Loucy (cell line): ENCODE results near the gene EDARADD.

Source experiments
- H2AFZ ChIP-seq: fragments of 200-600 bp; sonication (generic); 2 replicates; pipeline ENCODE4 v1.6.0; 2016; ENCODE audit warnings: antibody characterized with exemption, mild to moderate bottlenecking, low read length, moderate library complexity
- H3F3A ChIP-seq: fragments of 200-600 bp; 2 replicates; pipeline ENCODE4 v1.6.0; 2016; ENCODE audit warnings: antibody characterized with exemption, low read depth, mild to moderate bottlenecking
- H3K27me3 ChIP-seq: fragments of 200-600 bp; sonication (generic); 2 replicates; pipeline ENCODE4 v1.6.1; 2014; ENCODE audit warnings: low read length, mild to moderate bottlenecking; ENCODE audit not compliant: insufficient read depth, poor library complexity, severe bottlenecking
- H3K36me3 ChIP-seq: fragments of 200-600 bp; sonication (generic); 2 replicates; pipeline ENCODE4 v1.6.1; 2016; ENCODE audit warnings: low read length; ENCODE audit not compliant: insufficient read depth
- H3K4me1 ChIP-seq: fragments of 200-600 bp; sonication (generic); 2 replicates; pipeline ENCODE4 v1.5.1; 2014; ENCODE audit warnings: low read length, mild to moderate bottlenecking; ENCODE audit not compliant: insufficient read depth, poor library complexity, severe bottlenecking
- H3K4me2 ChIP-seq: fragments of 200-600 bp; sonication (generic); 2 replicates; pipeline ENCODE4 v1.6.0; 2014; ENCODE audit warnings: antibody characterized with exemption, low read length, low read depth, mild to moderate bottlenecking; ENCODE audit not compliant: poor library complexity, severe bottlenecking
- H3K4me3 ChIP-seq: fragments of 200-600 bp; sonication (generic); 2 replicates; pipeline ENCODE4 v1.5.1; 2014; ENCODE audit warnings: low read length, mild to moderate bottlenecking, mixed read lengths; ENCODE audit not compliant: poor library complexity, severe bottlenecking
- H3K79me2 ChIP-seq: fragments of 200-600 bp; sonication (generic); 2 replicates; pipeline ENCODE4 v1.6.1; 2014; ENCODE audit warnings: low read length; ENCODE audit not compliant: insufficient read depth
- H3K9ac ChIP-seq: fragments of 200-600 bp; sonication (generic); 2 replicates; pipeline ENCODE4 v1.6.0; 2014; ENCODE audit warnings: mild to moderate bottlenecking, low read depth, low read length, moderate library complexity; ENCODE audit not compliant: poor library complexity, severe bottlenecking
- H3K9me2 ChIP-seq: fragments of 200-600 bp; sonication (generic); replicated peaks from 2 replicates; pipeline ENCODE4 v1.6.1; 2016; ENCODE audit warnings: low read depth, low read length, mixed read lengths
- H3K9me3 ChIP-seq: fragments of 200-600 bp; sonication (generic); 2 replicates; pipeline ENCODE4 v1.6.1; 2014; ENCODE audit warnings: mild to moderate bottlenecking, antibody characterized with exemption, low read length, low read depth; ENCODE audit not compliant: insufficient read depth
- H4K20me1 ChIP-seq: fragments of 200-600 bp; sonication (generic); 2 replicates; pipeline ENCODE4 v1.6.0; 2014; ENCODE audit warnings: antibody characterized with exemption, low read length, mild to moderate bottlenecking; ENCODE audit not compliant: insufficient read depth, poor library complexity, severe bottlenecking
- EZH2phosphoT487 ChIP-seq: fragments of 200-600 bp; IDR thresholded peaks from 2 replicates; pipeline ENCODE4 v1.6.1; 2018; ENCODE audit warnings: antibody characterized with exemption, mild to moderate bottlenecking, moderate library complexity, borderline replicate concordance
- TF ChIP-seq, protein P1 (sequence below): fragments of 200-600 bp; sonication (generic); conservative IDR thresholded peaks from 2 replicates; pipeline ENCODE4 v1.5.1; 2014; ENCODE audit warnings: mild to moderate bottlenecking, antibody characterized with exemption, low read length

Gene EDARADD

DNA sequence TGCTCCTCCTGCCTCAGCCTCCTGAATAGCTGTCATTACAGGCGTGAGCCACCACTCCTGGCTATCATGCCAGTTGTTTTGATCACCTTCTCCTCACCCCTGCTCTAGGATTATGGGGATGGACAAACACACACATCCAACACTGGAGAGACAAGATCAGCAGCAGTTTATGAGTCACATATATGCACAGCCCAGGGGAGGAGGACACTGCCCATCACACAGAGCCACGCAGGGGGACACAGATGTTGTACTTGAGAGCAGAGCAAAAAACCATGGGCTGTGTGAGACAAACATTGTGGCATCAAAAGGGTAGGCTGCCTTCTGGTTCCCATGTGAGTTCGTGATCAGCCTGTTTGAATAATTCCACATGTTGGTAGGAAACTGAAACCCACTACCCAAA, 32.1 kb downstream of the EDARADD start:
- Histone ChIP-seq H3K36me3 (no peaks in the 10 kb centered on the region), H4K20me1 (no peaks in the 10 kb centered on the region), H3K27me3 (no peaks in the 10 kb centered on the region), H3K79me2 (no peaks in the 10 kb centered on the region), H2AFZ (no peak overlapping the region), H3K4me1 (no peaks in the 10 kb centered on the region), H3K4me2 (no peak overlapping the region), H3K9ac (no peak overlapping the region), H3K9me3 (no peaks in the 10 kb centered on the region), H3F3A (no peaks in the 10 kb centered on the region), H3K9me2 (no peaks in the 10 kb centered on the region), H3K4me3 (no peak overlapping the region)
- TF ChIP-seq, protein P1, sequence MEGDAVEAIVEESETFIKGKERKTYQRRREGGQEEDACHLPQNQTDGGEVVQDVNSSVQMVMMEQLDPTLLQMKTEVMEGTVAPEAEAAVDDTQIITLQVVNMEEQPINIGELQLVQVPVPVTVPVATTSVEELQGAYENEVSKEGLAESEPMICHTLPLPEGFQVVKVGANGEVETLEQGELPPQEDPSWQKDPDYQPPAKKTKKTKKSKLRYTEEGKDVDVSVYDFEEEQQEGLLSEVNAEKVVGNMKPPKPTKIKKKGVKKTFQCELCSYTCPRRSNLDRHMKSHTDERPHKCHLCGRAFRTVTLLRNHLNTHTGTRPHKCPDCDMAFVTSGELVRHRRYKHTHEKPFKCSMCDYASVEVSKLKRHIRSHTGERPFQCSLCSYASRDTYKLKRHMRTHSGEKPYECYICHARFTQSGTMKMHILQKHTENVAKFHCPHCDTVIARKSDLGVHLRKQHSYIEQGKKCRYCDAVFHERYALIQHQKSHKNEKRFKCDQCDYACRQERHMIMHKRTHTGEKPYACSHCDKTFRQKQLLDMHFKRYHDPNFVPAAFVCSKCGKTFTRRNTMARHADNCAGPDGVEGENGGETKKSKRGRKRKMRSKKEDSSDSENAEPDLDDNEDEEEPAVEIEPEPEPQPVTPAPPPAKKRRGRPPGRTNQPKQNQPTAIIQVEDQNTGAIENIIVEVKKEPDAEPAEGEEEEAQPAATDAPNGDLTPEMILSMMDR: no peak
- TF ChIP-seq EZH2phosphoT487: no peak

DNA sequence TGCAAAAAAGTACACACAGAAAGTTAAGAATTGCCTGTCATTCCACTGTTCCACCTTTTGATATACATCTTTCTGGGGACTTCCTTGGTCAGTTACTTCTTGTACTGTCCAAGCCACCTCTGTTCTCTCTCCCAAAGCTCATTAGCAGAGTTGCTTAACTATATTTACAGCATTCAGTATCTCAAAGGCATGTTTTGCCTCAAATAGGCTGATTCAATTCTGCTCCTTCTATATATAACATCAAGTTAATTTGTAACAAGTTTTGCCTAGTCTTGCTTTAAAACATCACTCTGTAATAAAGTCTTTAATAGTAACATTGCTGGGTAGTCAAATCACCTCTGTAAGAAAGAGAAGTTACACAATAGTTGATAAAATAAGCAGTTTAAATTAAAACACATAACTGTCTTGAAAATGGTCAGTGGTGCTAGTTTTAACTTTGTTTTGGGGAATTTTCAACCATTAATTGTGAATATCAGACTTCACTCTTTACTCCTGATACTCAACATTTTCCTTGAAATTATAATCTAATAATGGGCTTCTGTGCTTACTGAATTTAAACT, 35.7 kb downstream of the EDARADD start:
- Histone ChIP-seq H3K9me3 (no peaks in the 10 kb centered on the region), H3F3A (no peaks in the 10 kb centered on the region)

DNA sequence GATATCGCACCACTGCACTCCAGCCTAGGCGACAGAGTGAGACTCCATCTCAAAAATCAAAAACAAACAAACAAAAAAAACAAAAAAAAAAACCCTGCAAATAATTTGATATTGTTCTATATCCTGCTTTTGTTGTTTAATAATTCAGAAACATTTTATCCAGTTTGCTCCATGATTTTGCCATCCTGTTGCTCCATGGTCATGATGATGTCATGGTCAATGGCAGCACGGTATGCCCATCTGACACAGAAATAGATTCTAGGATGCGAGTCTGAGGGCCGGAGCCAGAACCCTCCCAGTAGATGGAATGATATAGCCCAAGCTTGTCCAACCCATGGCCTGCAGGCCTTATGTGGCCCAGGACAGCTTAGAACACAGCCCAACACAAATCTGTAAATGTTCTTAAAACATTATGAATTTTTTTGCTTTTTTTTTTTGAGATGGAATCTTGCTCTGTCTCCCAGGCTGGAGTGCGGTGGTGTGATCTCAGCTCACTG, 39.8 kb downstream of the EDARADD start:
- Histone ChIP-seq H3K36me3 (no peaks in the 10 kb centered on the region), H4K20me1 (no peaks in the 10 kb centered on the region)

More for the DNA sequence above, 35.7 kb downstream of the EDARADD start:
- Histone ChIP-seq H3K4me2 (no peak overlapping the region), H2AFZ (no peak overlapping the region), H3K9ac (no peak overlapping the region), H3K36me3 (no peaks in the 10 kb centered on the region), H3K9me2 (no peaks in the 10 kb centered on the region), H3K27me3 (no peaks in the 10 kb centered on the region), H4K20me1 (no peaks in the 10 kb centered on the region), H3K4me3 (no peak overlapping the region), H3K4me1 (no peaks in the 10 kb centered on the region), H3K79me2 (no peaks in the 10 kb centered on the region)
- TF ChIP-seq, protein P1: no peak
- TF ChIP-seq EZH2phosphoT487: no peak

More for the DNA sequence above, 39.8 kb downstream of the EDARADD start:
- Histone ChIP-seq H3F3A (no peaks in the 10 kb centered on the region), H3K4me3 (no peak overlapping the region), H3K4me1 (no peaks in the 10 kb centered on the region), H3K9me2 (no peaks in the 10 kb centered on the region), H3K79me2 (no peaks in the 10 kb centered on the region), H3K27me3 (no peaks in the 10 kb centered on the region), H3K4me2 (no peak overlapping the region), H2AFZ (no peak overlapping the region), H3K9me3 (no peaks in the 10 kb centered on the region), H3K9ac (no peak overlapping the region)
- TF ChIP-seq, protein P1: no peak
- TF ChIP-seq EZH2phosphoT487: no peak
